ENCODE results near the gene TSR3. TPM values are rescaled to one million over a fixed set of nuclear protein-coding genes. Genes with fewer than 3 reads are reported as not detected.

The TSR3 gene
- total and polyA plus RNA-seq, 3 donors from 2014 or later: 40.9 to 89.5 (median 79.4) TPM

DNA sequence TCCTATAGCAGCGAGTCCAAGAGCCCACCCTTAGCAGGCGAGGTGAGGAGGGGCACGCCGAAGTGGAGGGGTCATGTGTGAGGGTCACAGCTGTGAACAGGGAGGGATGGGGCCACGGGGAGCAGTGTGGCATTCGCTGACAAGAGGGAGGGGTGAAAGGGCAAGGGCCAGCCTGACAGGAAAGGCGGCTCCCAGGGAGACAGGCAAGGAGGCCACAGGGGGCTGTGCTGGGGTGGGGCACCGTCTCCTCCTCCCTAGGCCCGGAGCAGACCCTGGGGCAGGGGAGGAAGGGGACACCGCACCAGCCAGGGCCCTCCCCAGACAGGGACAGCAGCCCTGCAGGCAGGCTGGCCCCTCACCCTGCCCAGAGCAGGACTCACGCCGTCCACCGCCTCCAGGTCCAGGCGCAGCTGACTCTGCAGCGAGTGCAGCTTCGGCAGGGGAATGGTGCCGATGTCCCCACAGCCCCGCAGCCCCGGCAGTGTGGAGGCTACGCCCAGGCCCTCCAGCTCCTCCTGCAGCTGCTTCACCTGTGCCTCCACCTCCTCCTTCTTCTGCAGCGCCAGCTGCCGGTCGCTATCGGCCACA, 15.1 kb upstream of the TSR3 start:
- DNase-seq: no peak
- Histone ChIP-seq H3K4me1 (no peaks in the 10 kb centered on the region), H3K9me3 (no peaks in the 10 kb centered on the region), H3K36me3 (ENCODE audit: low read depth, missing control alignments) (no peaks in the 10 kb centered on the region), H3K27me3 (no peaks in the 10 kb centered on the region), H3K4me3 (no peak overlapping the region), H3K27ac (no peak overlapping the region)
- WGBS, 2 donors: 86 to 89% methylated on average over 12 to 24 of the region's 24 CpGs
- intact Hi-C loops (cut with DNase I; ENCODE audit: low total_unique reads): no loop called here
- TF ChIP-seq, protein P1, sequence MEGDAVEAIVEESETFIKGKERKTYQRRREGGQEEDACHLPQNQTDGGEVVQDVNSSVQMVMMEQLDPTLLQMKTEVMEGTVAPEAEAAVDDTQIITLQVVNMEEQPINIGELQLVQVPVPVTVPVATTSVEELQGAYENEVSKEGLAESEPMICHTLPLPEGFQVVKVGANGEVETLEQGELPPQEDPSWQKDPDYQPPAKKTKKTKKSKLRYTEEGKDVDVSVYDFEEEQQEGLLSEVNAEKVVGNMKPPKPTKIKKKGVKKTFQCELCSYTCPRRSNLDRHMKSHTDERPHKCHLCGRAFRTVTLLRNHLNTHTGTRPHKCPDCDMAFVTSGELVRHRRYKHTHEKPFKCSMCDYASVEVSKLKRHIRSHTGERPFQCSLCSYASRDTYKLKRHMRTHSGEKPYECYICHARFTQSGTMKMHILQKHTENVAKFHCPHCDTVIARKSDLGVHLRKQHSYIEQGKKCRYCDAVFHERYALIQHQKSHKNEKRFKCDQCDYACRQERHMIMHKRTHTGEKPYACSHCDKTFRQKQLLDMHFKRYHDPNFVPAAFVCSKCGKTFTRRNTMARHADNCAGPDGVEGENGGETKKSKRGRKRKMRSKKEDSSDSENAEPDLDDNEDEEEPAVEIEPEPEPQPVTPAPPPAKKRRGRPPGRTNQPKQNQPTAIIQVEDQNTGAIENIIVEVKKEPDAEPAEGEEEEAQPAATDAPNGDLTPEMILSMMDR (IDR thresholded peaks at IDR 0.05): no peak
- TF ChIP-seq POLR2A (IDR thresholded peaks at IDR 0.05): no peak

DNA sequence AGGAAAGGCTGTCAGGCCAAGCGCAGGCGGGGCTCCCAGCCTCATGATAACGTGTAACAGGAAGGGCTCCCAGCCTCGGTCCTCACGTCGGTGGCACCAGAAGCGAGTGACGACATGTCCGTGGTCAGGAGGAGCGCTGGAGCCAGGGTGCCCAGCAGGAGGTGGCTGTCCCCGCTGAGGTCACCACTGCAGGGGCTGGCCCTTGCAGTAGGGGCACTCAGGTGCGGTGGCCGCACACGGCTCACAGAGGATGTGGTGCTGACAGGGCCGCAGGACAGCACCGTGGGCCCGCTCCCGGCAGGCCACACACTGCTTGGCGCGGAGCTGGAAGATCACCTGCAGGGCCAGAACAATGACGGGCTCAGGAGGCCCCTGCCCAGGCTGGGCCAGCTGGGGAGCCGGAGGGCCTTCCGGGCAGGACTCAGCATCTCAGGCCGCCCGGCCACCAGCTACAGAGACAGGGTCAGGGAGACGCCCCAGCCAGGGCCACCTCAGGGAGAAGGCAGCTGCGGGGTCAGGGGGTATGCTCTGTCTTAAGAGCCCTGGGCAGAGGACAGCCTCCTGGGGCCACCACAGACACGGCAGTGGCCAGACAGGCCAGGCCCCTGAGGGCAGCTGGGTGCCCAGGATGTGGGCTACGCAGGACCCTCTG, 14.5 kb upstream of the TSR3 start:
- intact Hi-C loops (cut with DNase I; ENCODE audit: low total_unique reads): no loop called here
- no peaks in the 10 kb centered on the region for H3K36me3 ChIP-seq (ENCODE audit: low read depth, missing control alignments)
- no peak overlapping the region for H3K27ac ChIP-seq
- DNase-seq: no peak
- no peaks in the 10 kb centered on the region for H3K9me3 ChIP-seq
- H3K4me3 ChIP-seq: no peak overlapping the region
- H3K4me1 ChIP-seq: no peaks in the 10 kb centered on the region
- no peaks in the 10 kb centered on the region for H3K27me3 ChIP-seq
- no peak for TF ChIP-seq POLR2A (IDR thresholded peaks at IDR 0.05)
- TF ChIP-seq, protein P1 (IDR thresholded peaks at IDR 0.05): no peak
- WGBS, 2 donors: 86 to 94% methylated on average over 9 to 29 of the region's 29 CpGs

DNA sequence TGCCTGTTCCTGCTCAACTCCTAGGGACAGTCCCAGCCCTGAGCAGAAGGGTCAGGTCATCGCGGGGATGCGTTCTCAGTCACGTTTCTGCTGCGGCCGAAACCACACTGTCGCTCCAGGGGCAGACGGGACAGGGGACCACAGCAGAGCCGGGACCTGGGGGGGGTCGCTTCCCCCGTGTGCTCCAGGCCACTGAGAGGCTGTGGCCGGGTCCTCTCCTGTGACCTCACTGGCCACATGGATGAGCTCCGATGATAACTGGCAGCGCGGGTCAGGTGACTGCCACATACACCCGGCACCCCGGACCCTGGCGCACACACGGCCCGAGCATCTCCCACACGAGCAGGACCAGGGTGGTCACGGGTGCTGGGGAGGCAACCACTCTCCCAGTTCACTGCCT, 12.8 kb upstream of the TSR3 start:
- intact Hi-C loops (cut with DNase I; ENCODE audit: low total_unique reads): no loop called here
- no peaks in the 10 kb centered on the region for H3K4me1 ChIP-seq

DNA sequence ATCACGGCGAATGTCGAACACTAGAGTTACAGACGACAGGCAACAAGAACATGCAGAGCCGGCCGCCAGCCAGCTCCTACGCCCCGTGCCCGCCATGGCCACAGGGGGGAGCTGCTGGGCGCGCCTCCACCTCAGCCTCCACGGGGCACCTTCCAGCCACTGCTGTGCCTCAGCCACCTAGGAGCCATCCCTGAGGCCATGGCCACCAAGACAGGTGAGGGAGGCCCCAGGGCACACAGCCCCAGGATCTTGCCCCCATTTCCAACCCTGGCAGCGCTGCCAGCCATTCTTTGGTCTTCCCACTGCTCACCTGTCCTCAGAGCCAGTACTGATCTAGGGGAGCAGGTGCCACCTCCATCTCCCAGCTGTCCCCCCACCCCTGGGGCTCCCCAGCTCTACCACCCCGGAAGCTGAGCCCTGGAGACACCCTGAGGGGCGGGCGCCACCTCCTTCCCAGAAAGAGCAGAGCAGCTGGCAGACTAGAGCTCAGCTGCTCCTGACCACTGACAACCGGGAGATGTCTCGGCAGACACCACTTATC, 11.9 kb upstream of the TSR3 start:
- Histone ChIP-seq H3K27me3 (no peaks in the 10 kb centered on the region), H3K36me3 (ENCODE audit: low read depth, missing control alignments) (no peaks in the 10 kb centered on the region), H3K4me3 (no peak overlapping the region), H3K9me3 (no peaks in the 10 kb centered on the region), H3K4me1 (no peaks in the 10 kb centered on the region), H3K27ac (no peak overlapping the region)
- intact Hi-C loops (cut with DNase I; ENCODE audit: low total_unique reads): no loop called here
- 48 to 64% methylated on average over 17 to 18 of the region's 18 CpGs for WGBS, 2 donors
- peak; percentile 63 for DNase-seq
- no peak for TF ChIP-seq POLR2A (IDR thresholded peaks at IDR 0.05)
- TF ChIP-seq, protein P1 (IDR thresholded peaks at IDR 0.05): peak; percentile 1 to 75 (median 49)

More for the DNA sequence above, 12.8 kb upstream of the TSR3 start:
- no peak overlapping the region for H3K27ac ChIP-seq
- no peak overlapping the region for H3K4me3 ChIP-seq
- DNase-seq: no peak
- H3K27me3 ChIP-seq: no peaks in the 10 kb centered on the region
- no peaks in the 10 kb centered on the region for H3K9me3 ChIP-seq
- TF ChIP-seq, protein P1 (IDR thresholded peaks at IDR 0.05): no peak
- 87 to 93% methylated on average over 6 to 22 of the region's 22 CpGs for WGBS, 2 donors
- H3K36me3 ChIP-seq (ENCODE audit: low read depth, missing control alignments): no peaks in the 10 kb centered on the region

All from testis (tissue), 3 donors.